ENCODE results near the gene SCN8A. TPM values are rescaled to one million over a fixed set of nuclear protein-coding genes. Genes with fewer than 3 reads are reported as not detected.

Gene SCN8A
- total RNA-seq, 3 donors from 2014 or later (not counting 1 experiment from before 2014, with no cell fraction given): 0.42 to 0.66 (median 0.65) TPM

DNA sequence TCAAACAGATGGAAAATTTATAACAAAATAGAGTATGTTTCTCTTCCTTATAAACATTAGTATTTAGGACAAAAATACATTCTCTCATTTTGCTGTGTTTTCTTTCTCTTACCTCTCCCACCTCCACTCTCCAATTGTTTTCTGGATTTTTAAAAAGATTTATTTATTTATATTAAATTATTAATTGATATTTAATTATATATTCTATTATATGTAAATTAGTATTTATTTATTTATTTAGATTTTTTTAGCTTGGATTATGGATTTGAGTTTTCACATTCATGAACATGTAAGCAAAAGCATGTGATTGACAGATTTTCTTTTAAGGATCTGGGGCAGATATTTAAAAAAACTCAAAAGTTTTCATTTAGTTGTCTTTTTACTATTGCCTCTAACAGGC is 35.6 kb downstream of the SCN8A start:
- no peaks in the 10 kb centered on the region for H3K4me1 Mint-ChIP-seq
- H3K9me3 Mint-ChIP-seq: no peaks in the 10 kb centered on the region
- peaks cover 28 to 29% of the 10 kb centered on the region in 2 donors for H3K27me3 Mint-ChIP-seq (ENCODE audit: low read depth in 2 of 2)
- no peak overlapping the region for H3K4me3 Mint-ChIP-seq
- Histone ChIP-seq H3K36me3 (ENCODE audit: control insufficient read depth, insufficient read depth, low read length) (no peaks in the 10 kb centered on the region), H3K4me3 (ENCODE audit: low read length) (no peak overlapping the region), H3K27me3 (ENCODE audit: control insufficient read depth, insufficient read depth, low read length) (no peaks in the 10 kb centered on the region), H3K4me1 (ENCODE audit: control insufficient read depth, insufficient read depth, low read length) (no peaks in the 10 kb centered on the region), H3K9me3 (ENCODE audit: control insufficient read depth, insufficient read depth, low read length) (no peaks in the 10 kb centered on the region), H3K27ac (ENCODE audit: low read length) (no peak overlapping the region)
- TF ChIP-seq, protein P1, sequence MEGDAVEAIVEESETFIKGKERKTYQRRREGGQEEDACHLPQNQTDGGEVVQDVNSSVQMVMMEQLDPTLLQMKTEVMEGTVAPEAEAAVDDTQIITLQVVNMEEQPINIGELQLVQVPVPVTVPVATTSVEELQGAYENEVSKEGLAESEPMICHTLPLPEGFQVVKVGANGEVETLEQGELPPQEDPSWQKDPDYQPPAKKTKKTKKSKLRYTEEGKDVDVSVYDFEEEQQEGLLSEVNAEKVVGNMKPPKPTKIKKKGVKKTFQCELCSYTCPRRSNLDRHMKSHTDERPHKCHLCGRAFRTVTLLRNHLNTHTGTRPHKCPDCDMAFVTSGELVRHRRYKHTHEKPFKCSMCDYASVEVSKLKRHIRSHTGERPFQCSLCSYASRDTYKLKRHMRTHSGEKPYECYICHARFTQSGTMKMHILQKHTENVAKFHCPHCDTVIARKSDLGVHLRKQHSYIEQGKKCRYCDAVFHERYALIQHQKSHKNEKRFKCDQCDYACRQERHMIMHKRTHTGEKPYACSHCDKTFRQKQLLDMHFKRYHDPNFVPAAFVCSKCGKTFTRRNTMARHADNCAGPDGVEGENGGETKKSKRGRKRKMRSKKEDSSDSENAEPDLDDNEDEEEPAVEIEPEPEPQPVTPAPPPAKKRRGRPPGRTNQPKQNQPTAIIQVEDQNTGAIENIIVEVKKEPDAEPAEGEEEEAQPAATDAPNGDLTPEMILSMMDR (IDR thresholded peaks at IDR 0.05): no peak
- no peak overlapping the region for H3K27ac Mint-ChIP-seq
- intact Hi-C loops (cut with micrococcal nuclease): no loop called here
- ATAC-seq (no peak), DNase-seq (no peak)
- H3K36me3 Mint-ChIP-seq: no peaks in the 10 kb centered on the region

DNA sequence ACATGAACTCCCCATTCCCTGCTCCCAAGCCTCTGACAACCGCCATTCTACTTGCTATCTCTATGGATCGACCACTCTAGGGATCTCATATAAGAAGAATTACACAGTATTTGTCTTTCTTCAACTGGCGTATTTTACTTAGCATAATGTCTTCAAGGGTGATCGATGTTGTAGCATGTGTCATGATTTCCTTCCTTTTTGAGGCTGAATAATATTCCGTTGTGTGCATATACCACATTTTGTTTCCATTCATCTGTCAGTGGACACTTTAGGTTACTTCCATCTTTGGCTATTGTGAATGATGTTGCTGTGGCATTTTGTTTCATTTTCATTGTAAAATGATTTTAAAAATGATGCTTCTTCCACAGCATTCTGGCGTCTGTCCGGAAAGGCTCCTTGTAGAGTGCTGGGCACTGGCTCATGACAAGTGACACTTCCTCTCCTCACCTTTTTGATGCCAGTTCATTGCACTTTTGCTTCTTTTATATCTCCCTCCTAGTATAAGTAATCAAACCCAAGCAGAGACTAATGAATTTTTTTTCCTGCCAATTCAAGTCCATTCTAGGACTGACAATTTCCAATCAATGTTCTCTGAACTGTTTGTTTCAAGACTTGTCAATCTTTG is 39.3 kb downstream of the SCN8A start:
- Mint-ChIP-seq H3K4me1 (no peaks in the 10 kb centered on the region), H3K27ac (no peak overlapping the region), H3K36me3 (no peaks in the 10 kb centered on the region), H3K4me3 (no peak overlapping the region), H3K9me3 (no peaks in the 10 kb centered on the region), H3K27me3 (ENCODE audit: low read depth in 2 of 2) (peaks cover 21 to 34% of the 10 kb centered on the region in 2 donors)
- TF ChIP-seq, protein P1 (IDR thresholded peaks at IDR 0.05): no peak
- ATAC-seq (no peak), DNase-seq (no peak)
- H3K4me3 ChIP-seq (ENCODE audit: low read length): no peak overlapping the region
- 98% methylated on average over 6 of the region's 7 CpGs for WGBS (ENCODE audit: insufficient coverage)
- H3K9me3 ChIP-seq (ENCODE audit: control insufficient read depth, insufficient read depth, low read length): no peaks in the 10 kb centered on the region
- H3K27me3 ChIP-seq (ENCODE audit: control insufficient read depth, insufficient read depth, low read length): peaks cover 4% of the 10 kb centered on the region
- H3K4me1 ChIP-seq (ENCODE audit: control insufficient read depth, insufficient read depth, low read length): no peaks in the 10 kb centered on the region
- intact Hi-C loops (cut with micrococcal nuclease): no loop called here
- no peak overlapping the region for H3K27ac ChIP-seq (ENCODE audit: low read length)
- H3K36me3 ChIP-seq (ENCODE audit: control insufficient read depth, insufficient read depth, low read length): no peaks in the 10 kb centered on the region

DNA sequence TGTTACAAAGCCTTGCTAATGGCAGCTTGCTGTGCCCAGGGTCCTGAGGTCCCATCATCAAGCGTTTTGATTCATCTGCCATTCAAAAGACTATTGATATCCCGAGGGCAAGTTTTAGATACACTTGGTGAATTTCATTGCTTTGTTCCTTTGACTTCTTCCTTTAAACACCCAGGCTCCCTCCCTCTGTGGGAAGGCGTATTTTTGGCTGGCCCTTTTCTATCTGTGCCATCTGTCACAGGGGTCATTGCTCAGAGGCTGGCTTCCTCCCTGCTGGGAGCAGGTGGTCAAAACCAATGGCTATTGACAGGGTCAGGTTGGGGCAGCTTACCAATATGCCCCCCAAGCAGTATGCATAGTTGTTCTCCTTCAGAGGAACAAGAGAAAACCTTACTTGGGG is 40.0 kb downstream of the SCN8A start:
- intact Hi-C loops (cut with micrococcal nuclease): no loop called here
- H3K27me3 Mint-ChIP-seq (ENCODE audit: low read depth in 2 of 2): peaks cover 15 to 30% of the 10 kb centered on the region in 2 donors

More for the DNA sequence above, 40.0 kb downstream of the SCN8A start:
- no peak for DNase-seq
- no peak overlapping the region for H3K27ac Mint-ChIP-seq
- no peaks in the 10 kb centered on the region for H3K9me3 Mint-ChIP-seq
- no peaks in the 10 kb centered on the region for H3K36me3 ChIP-seq (ENCODE audit: control insufficient read depth, insufficient read depth, low read length)
- WGBS (ENCODE audit: insufficient coverage): 86% methylated on average over 3 of the region's 3 CpGs
- no peak overlapping the region for H3K4me3 Mint-ChIP-seq
- no peak overlapping the region for H3K4me3 ChIP-seq (ENCODE audit: low read length)
- TF ChIP-seq, protein P1 (IDR thresholded peaks at IDR 0.05): no peak
- H3K27me3 ChIP-seq (ENCODE audit: control insufficient read depth, insufficient read depth, low read length): peaks cover 4% of the 10 kb centered on the region
- H3K9me3 ChIP-seq (ENCODE audit: control insufficient read depth, insufficient read depth, low read length): no peaks in the 10 kb centered on the region
- ATAC-seq: no peak
- H3K36me3 Mint-ChIP-seq: no peaks in the 10 kb centered on the region
- H3K4me1 Mint-ChIP-seq: no peaks in the 10 kb centered on the region
- no peak overlapping the region for H3K27ac ChIP-seq (ENCODE audit: low read length)
- no peaks in the 10 kb centered on the region for H3K4me1 ChIP-seq (ENCODE audit: control insufficient read depth, insufficient read depth, low read length)
